SK-N-DZ (cell line): ENCODE results near the gene PHYHIPL. TPM values are rescaled to one million over a fixed set of nuclear protein-coding genes. Genes with fewer than 3 reads are reported as not detected.

Experiments
- DNase-seq: peaks from one replicate; pipeline ENCODE4 v3.0.0-alpha.2; 2015; ENCODE audit warnings: low spot score
- polyA plus RNA-seq, 2 experiments: library from polyadenylated mRNA; depleted of rRNA; stranded (reverse); fragments of >200 nt; gene quantifications; 2 replicates each; pipeline ENCODE4 v1.2.3, GENCODE V29; 2014

Gene PHYHIPL
- 32.7 and 44.5 TPM in 2 replicates for polyA plus RNA-seq (2014; cell fraction: cytosol; rRNA removed)
- 16.8 and 22.4 TPM in 2 replicates for polyA plus RNA-seq (2014; cell fraction: nucleus; rRNA removed)

GRCh38 chr10:59176241-59177030 is at the start of gene PHYHIPL:
Gene PHYHIPL, plus strand, starts transcription at chr10:59176643. Its CDS starts 211 bp downstream, at chr10:59176854.
- DNase-seq, result peak; percentile 86

GRCh38 chr10:59126991-59127390 is 49.5 kb upstream of the PHYHIPL start:
- DNase-seq, result no peak

GRCh38 chr10:59127991-59128390 is 48.5 kb upstream of the PHYHIPL start:
- DNase-seq, result no peak

DNA sequence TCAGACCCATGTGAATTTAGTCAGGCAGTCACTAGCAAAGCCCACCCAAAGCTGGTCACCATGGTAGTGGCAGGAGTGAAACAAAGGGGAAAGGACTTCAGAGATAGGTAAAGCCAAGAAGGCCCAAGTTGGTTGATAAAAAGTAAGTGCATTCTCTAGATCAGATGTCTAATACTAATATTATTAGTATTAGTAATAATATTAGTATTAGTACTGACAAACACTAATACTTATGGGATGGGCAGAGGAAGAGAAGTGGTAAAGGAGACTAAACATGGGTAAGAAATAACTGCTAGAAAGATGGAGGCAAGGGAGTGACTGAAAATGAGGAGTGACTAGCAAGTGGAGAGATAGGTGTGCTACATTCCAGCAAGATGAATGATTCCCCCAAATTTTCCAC is 46.6 kb upstream of the PHYHIPL start:
- DNase-seq, result no peak

DNA sequence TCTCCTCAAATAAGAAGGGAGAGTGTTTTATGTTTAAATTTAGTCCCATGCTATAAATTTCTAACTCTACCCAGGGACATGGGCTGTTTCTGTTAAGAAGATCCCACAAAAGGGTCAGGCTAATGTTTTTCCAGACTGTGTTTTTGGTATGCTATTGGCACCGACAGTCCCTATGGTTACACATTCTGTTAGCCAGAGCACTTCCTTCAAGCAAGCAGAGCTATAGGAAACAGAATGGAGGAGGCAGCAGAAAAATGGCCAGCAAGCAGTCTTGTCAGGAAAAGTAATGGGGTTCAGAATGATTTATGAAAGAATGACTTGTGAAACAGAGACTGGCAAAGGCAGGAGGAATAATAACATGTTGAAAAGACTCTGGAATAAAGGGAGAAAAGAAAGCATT is 44.8 kb upstream of the PHYHIPL start:
- DNase-seq, result no peak

DNA sequence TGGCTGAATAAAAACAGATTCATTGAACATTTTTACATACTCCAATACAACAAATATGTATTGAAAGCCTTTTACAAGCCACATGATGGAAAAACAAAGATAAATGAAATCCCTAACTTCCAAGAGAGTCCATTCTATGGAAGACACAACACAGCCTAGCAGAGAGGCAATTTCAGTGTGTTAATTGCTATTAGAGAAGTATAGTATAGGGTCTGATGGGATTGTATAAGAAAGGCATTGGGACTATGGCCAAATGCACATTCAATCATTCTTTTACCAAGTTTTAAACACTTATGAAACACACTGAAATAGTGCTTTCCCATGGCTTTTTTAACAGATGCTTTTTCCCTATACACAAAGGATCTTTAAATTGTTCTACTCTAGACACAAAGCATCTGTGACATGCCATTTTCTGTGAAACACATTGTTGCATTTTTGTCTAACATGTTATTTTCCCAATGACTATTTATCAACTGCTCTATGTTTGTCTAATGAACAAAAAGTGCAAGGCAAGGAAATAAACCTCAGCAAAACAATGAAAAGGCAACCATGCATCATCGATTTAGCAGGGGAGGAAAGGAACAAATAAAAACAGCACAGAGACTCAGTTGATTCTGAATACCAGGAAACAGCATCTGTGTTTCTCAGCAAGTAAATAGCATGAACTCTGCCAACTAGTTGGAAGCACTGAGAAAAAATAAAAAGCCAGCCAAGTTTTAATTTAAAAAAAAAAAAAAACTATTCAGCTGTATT is 42.4 kb upstream of the PHYHIPL start:
- DNase-seq, result no peak

- DNase-seq, result no peak
These were observed 41.7 kb upstream of the PHYHIPL start for GRCh38 chr10:59134785-59135184.

GRCh38 chr10:59135275-59135674 is 41.2 kb upstream of the PHYHIPL start:
- DNase-seq, result peak; percentile 35

- no peak for DNase-seq
These were observed 38.4 kb upstream of the PHYHIPL start for GRCh38 chr10:59138052-59138451.

DNA sequence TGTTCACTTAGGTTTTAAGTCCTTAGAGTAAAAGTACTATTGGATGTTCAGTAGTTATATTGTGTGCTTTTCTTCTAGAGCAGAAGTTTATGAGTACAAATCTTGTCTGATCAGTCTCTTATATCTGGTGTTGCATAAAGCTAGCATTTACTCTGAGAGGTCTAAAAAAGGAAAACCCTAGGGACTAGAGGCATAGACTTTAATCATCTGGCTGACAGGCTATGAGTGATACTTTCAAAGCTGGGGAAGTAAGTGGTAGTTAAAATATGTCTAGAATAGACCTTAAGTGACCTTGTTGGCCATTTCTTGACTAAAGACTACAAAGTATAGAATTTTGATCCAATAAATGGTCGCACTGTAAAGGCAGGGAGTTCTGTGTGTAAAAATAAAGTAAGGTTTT is 32.9 kb upstream of the PHYHIPL start:
- DNase-seq, result no peak

DNA sequence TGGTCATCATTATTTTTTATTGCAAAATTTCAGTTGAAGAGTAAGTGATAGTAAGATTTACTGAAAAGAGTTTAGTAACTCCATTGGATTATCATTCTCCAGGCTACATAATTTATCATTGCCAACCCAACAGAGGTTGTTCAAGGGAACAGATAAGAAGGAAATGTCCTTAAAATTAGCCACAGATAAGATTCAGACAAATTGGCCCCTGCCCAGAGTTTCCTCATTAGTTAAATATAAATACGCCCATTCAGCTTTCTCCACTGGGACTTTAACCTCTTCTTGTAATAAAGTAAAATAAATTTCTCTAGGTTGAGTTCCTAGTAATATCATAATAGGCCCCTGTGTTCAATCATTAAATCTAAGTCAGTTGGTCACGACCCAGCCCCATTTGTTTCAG is 27.7 kb upstream of the PHYHIPL start:
- DNase-seq, result no peak

GRCh38 chr10:59155556-59155955 is 20.9 kb upstream of the PHYHIPL start:
- no peak for DNase-seq

DNA sequence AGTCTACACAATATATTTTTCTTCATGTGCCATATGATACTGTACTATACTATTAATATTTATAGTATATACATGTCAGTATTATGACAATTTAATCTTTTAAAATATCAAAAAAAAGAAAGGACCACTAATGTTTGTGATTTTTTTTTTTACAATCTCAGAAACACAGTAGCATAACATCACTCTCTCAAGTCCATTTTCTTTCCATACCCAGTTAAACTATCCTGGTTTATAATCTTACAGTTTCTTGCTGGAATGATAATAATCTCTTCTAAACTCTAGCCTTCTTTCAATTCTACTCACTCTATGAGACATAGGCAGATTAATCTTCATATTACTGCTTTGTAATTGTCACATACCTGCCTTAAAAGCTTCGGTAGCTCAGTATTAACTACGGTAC is 8.9 kb upstream of the PHYHIPL start:
- DNase-seq, result no peak

GRCh38 chr10:59172567-59172966 is 3.9 kb upstream of the PHYHIPL start:
- no peak for DNase-seq

DNA sequence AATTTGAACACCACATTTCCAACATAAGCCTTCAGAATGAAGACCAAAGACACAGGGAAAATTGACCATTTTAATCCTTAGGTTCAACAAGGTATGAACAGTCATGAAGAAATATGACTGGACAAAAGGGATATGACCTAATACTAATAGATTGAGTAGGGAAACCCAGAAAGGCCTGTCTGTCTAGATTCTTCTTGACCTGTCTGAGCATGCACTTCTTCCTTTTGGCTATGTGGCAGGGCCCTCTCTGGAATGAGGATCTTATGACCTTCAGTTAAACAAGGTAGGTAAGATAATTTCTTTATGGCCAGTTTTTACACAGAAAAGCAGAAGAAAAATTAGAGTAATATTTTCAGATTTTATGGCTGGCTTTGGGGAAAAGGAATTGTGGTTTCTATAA is 3.0 kb upstream of the PHYHIPL start:
- no peak for DNase-seq

- DNase-seq, result peak; percentile 74
These were observed 754 bp upstream of the PHYHIPL start for GRCh38 chr10:59175538-59176240.

GRCh38 chr10:59177031-59177797 is 771 bp downstream of the PHYHIPL start:
- peak; percentile 75 for DNase-seq

DNA sequence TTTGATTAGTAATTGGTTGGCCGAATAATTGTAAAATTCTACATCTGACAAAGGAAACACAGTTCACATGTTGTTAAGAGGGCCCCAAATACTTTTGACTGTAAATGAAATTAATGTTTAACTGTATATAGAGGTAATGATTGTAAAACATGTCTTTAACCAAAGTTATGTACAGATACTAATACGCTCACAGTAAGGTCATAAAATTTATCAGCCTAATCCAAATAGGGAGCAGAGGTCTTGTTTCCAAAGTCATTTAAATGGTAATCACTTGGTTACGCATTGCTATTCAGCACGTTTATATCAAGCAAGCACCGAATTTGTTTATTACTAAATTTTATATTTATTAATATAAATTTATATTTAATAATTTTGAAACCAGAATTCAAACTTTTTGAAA is 1.4 kb downstream of the PHYHIPL start:
- no peak for DNase-seq

DNA sequence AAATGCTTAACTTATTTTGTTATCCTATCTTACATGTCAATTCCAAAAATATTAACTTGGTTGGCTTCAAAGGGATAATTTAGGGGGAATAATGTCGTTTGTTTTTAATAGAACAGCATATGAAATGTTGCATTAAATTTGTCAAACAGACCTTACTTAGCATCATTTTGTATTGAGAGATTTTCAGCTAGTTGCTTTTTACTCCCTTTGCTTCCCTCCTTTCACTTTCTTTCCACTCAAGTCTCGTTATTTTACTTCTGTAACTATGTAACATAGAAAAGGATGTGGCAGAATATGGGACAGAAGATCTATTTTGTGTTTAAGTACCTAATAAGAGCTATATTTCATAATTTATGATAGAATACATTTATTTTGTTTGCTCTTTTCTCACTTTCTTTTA is 2.6 kb downstream of the PHYHIPL start:
- DNase-seq, result no peak

DNA sequence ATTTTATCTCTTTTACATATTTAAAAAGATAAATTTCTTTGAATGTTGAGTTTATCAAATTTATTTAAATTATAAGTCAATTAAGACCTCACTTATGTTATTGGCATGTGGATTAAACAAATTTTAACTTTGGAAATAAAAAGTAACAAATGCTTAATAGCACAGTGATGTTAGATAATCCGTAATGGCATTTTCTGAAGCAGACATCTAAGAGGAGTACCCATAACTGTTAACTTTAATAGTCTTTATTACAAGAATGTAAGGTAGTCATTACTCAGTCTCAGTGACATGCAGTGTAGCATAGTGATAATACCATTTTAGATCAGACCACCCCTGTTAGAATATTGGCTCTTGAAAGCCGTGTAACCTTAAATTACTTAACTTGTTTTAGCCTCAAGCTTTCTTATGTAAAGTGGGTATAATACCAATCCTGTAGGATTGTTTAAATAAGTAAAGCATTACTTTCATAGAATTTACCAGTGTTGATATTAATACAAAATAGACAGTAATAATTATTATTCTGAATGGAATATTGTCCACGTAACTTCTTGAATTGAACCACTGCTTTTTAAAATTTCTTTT is 4.3 kb downstream of the PHYHIPL start:
- DNase-seq, result no peak

- peak; percentile 81 for DNase-seq
These were observed 5.2 kb downstream of the PHYHIPL start for GRCh38 chr10:59181668-59182067.
